H1 (cell line): ENCODE data around the gene THOC5. TPM values are rescaled to one million over a fixed set of nuclear protein-coding genes. Genes with fewer than 3 reads are reported as not detected.

ENCODE experiments used
- CTCF ChIA-PET: fragments of 300-600 bp; sonication (Branson Sonifier 250); formaldehyde crosslinking; loops from one replicate; lab custom pipeline; 2021; ENCODE audit not compliant: partially characterized antibody; lab: Charles Lee
- POLR2A ChIA-PET: fragments of 300-600 bp; sonication (Branson Sonifier 250); formaldehyde crosslinking; loops from one replicate; lab custom pipeline; 2021; ENCODE audit warnings: inconsistent platforms; ENCODE audit not compliant: partially characterized antibody; lab: Charles Lee
- DNase-seq, 2 experiments: peaks; one replicate each; pipeline versions ENCODE4 v3.0.0 to v3.0.0-alpha.2; 2010 to 2022; ENCODE audit warnings: low spot score in 2 of 2, low read depth in 1 of 2, mixed read lengths in 1 of 2
- FAIRE-seq: peaks from 2 replicates; lab custom pipeline; 2011; peaks lifted over from hg19 to GRCh38; lab: Jason Lieb, UNC
- H2AFZ ChIP-seq: 2 replicates; pipeline ENCODE4 v1.8.1; 2012; ENCODE audit warnings: low read length, inconsistent platforms
- H2AK5ac ChIP-seq: 2 replicates; pipeline ENCODE4 v1.6.1; 2013; ENCODE audit warnings: low read depth, low read length
- H2BK120ac ChIP-seq: replicated peaks from 2 replicates; pipeline ENCODE3; 2013; ENCODE audit warnings: low read depth, low read length, inconsistent platforms
- H2BK12ac ChIP-seq: 2 replicates; pipeline ENCODE4 v1.6.1; 2013; ENCODE audit warnings: low read depth, low read length
- H2BK15ac ChIP-seq: 2 replicates; pipeline ENCODE4 v1.6.1; 2013; ENCODE audit warnings: low read length
- H2BK20ac ChIP-seq: 2 replicates; pipeline ENCODE4 v1.6.1; 2013; ENCODE audit warnings: low read length
- H2BK5ac ChIP-seq: 2 replicates; pipeline ENCODE4 v1.6.1; 2013; ENCODE audit warnings: low read depth, low read length
- H3K14ac ChIP-seq: 2 replicates; pipeline ENCODE4 v1.6.1; 2013; ENCODE audit warnings: inconsistent platforms; ENCODE audit not compliant: insufficient read length
- H3K18ac ChIP-seq: 2 replicates; pipeline ENCODE4 v1.6.1; 2013; ENCODE audit warnings: low read length; ENCODE audit errors: extremely low read depth
- H3K23ac ChIP-seq: 2 replicates; pipeline ENCODE4 v1.6.1; 2013; ENCODE audit warnings: inconsistent platforms; ENCODE audit not compliant: insufficient read length
- H3K23me2 ChIP-seq: 2 replicates; pipeline ENCODE4 v1.6.1; 2013; ENCODE audit warnings: low read depth, low read length
- H3K27ac ChIP-seq: 2 replicates; pipeline ENCODE4 v1.6.1; 2011; ENCODE audit warnings: low read depth, low read length, inconsistent platforms
- H3K27me3 ChIP-seq, 4 experiments: replicated peaks in 1 of 4; 1 replicate in 1 of 4; 2 replicates in 3 of 4; pipeline versions ENCODE4 v1.6.1 to v1.8.1; 2011 to 2013; ENCODE audit warnings: low read length in 3 of 4, mild to moderate bottlenecking in 3 of 4, inconsistent platforms in 2 of 4, mixed read lengths in 2 of 4, moderate library complexity in 1 of 4; ENCODE audit not compliant: control insufficient read depth in 3 of 4, insufficient read depth in 3 of 4; ENCODE audit errors: extremely low read depth in 1 of 4
- H3K36me3 ChIP-seq, 4 experiments: 2 replicates each; pipeline versions ENCODE4 v1.6.1 to v1.8.1; 2011 to 2013; ENCODE audit warnings: mild to moderate bottlenecking in 4 of 4, low read length in 3 of 4, moderate library complexity in 2 of 4, control low read depth in 1 of 4, inconsistent platforms in 1 of 4; ENCODE audit not compliant: insufficient read depth in 4 of 4, control insufficient read depth in 2 of 4
- H3K4ac ChIP-seq: replicated peaks from 2 replicates; pipeline ENCODE3; 2013; ENCODE audit warnings: low read length, low read depth, mixed read lengths, inconsistent platforms; ENCODE audit not compliant: insufficient read length
- H3K4me1 ChIP-seq, 4 experiments: replicated peaks in 1 of 4; 1 replicate in 1 of 4; 2 replicates in 3 of 4; pipeline versions ENCODE4 v1.6.1 to v1.8.1; 2011 to 2013; ENCODE audit warnings: low read length in 3 of 4, inconsistent platforms in 2 of 4, mixed read lengths in 1 of 4; ENCODE audit not compliant: insufficient read depth in 4 of 4, control insufficient read depth in 3 of 4
- H3K4me2 ChIP-seq, 2 experiments: 2 replicates each; pipeline versions ENCODE4 v1.6.1 to v1.8.1; 2011 to 2013; ENCODE audit warnings: low read depth in 2 of 2, low read length in 2 of 2, control low read depth in 1 of 2, inconsistent platforms in 1 of 2, mild to moderate bottlenecking in 1 of 2; ENCODE audit not compliant: insufficient read depth in 1 of 2
- H3K4me3 ChIP-seq, 4 experiments: fragments of 200-600, 300-600 bp in 1 of 4; sonication (generic), shearing (Covaris generic), sonication (Bioruptor Twin) in 1 of 4; 2 replicates each; pipeline versions ENCODE4 v1.5.1 to v1.8.1; 2011 to 2016; ENCODE audit warnings: low read length in 4 of 4, low read depth in 3 of 4, control low read depth in 2 of 4, inconsistent platforms in 2 of 4, mild to moderate bottlenecking in 2 of 4, mixed read lengths in 1 of 4, moderate library complexity in 1 of 4; ENCODE audit not compliant: insufficient read depth in 2 of 4; ENCODE audit errors: extremely low read depth in 1 of 4
- H3K56ac ChIP-seq: replicated peaks from 2 replicates; pipeline ENCODE3; 2013; ENCODE audit warnings: low read depth, mild to moderate bottlenecking, mixed read lengths, low read length, inconsistent platforms; ENCODE audit not compliant: insufficient read length
- H3K79me1 ChIP-seq: 2 replicates; pipeline ENCODE4 v1.6.1; 2013; ENCODE audit warnings: low read depth, low read length, control low read depth
- H3K79me2 ChIP-seq, 2 experiments: 2 replicates each; pipeline versions ENCODE4 v1.6.1 to v1.8.1; 2012 to 2013; ENCODE audit warnings: low read length in 2 of 2, mild to moderate bottlenecking in 2 of 2, inconsistent platforms in 1 of 2; ENCODE audit not compliant: insufficient read depth in 2 of 2, control insufficient read depth in 1 of 2
- H3K9ac ChIP-seq, 4 experiments: replicated peaks in 1 of 4; 1 replicate in 1 of 4; 2 replicates in 3 of 4; pipeline versions ENCODE4 v1.6.1 to v1.8.1; 2011 to 2013; ENCODE audit warnings: low read depth in 3 of 4, low read length in 3 of 4, control low read depth in 2 of 4, mild to moderate bottlenecking in 2 of 4, moderate library complexity in 2 of 4, inconsistent platforms in 1 of 4; ENCODE audit errors: extremely low read depth in 1 of 4
- H3K9me3 ChIP-seq, 2 experiments: 2 replicates each; pipeline versions ENCODE4 v1.6.1 to v1.8.1; 2012 to 2013; ENCODE audit warnings: mild to moderate bottlenecking in 2 of 2, moderate library complexity in 2 of 2, control low read depth in 1 of 2, inconsistent platforms in 1 of 2, low read depth in 1 of 2, low read length in 1 of 2, mixed read lengths in 1 of 2; ENCODE audit not compliant: insufficient read depth in 2 of 2
- H4K20me1 ChIP-seq, 2 experiments: replicated peaks in 1 of 2; 2 replicates each; pipeline versions ENCODE3 to v1.8.1; 2011 to 2013; ENCODE audit warnings: inconsistent platforms in 2 of 2, low read length in 2 of 2, mild to moderate bottlenecking in 1 of 2; ENCODE audit not compliant: insufficient read depth in 2 of 2, control insufficient read depth in 1 of 2
- H4K5ac ChIP-seq: 2 replicates; pipeline ENCODE4 v1.6.1; 2013; ENCODE audit warnings: low read length, low read depth, mixed read lengths, inconsistent platforms; ENCODE audit not compliant: insufficient read length
- H4K8ac ChIP-seq: 2 replicates; pipeline ENCODE4 v1.8.0; 2013; ENCODE audit warnings: mild to moderate bottlenecking, moderate library complexity, low read length, inconsistent platforms; ENCODE audit not compliant: insufficient read depth; ENCODE audit errors: extremely low read depth
- H4K91ac ChIP-seq: replicated peaks from 2 replicates; pipeline ENCODE3; 2013; ENCODE audit warnings: low read length, mixed read lengths, inconsistent platforms; ENCODE audit not compliant: insufficient read length
- EP300 ChIP-seq, 2 experiments: IDR thresholded peaks; 1 replicate in 1 of 2; 2 replicates in 1 of 2; pipeline ENCODE4 v1.6.1; 2011 to 2012; ENCODE audit warnings: low read depth in 2 of 2, low read length in 2 of 2, mild to moderate bottlenecking in 2 of 2, borderline replicate concordance in 1 of 2, inconsistent platforms in 1 of 2, moderate library complexity in 1 of 2
- RFX5 ChIP-seq: IDR thresholded peaks from 2 replicates; pipeline ENCODE4 v1.6.1; 2011; ENCODE audit warnings: low read depth, low read length, improper control_type of control experiment, borderline replicate concordance
- TAF7 ChIP-seq: optimal IDR thresholded peaks from 2 replicates; pipeline ENCODE3; 2011; ENCODE audit warnings: low read depth, mild to moderate bottlenecking, inconsistent platforms, low read length, moderate library complexity, borderline replicate concordance
- WGBS, 2 experiments: shearing (Covaris generic) in 1 of 2; methylation state at CpG; one replicate each; pipeline versions ENCODE4 v1.1.6 to v1.1.7; 2013 to 2015; ENCODE audit warnings: low lambda C conversion rate in 2 of 2, mixed read lengths in 2 of 2, inconsistent platforms in 1 of 2, low coverage in 1 of 2, missing lambda C conversion rate in 1 of 2; ENCODE audit not compliant: insufficient replicate concordance in 2 of 2, insufficient coverage in 1 of 2, insufficient read length in 1 of 2; ENCODE audit errors: extremely low coverage in 1 of 2, missing lambda C conversion rate in 1 of 2; 5-methylcytosine and 5-hydroxymethylcytosine counted together
- polyA plus RNA-seq, 7 experiments: library from polyadenylated mRNA; depleted of rRNA in 3 of 7; stranded (reverse) in 5 of 7; unstranded in 2 of 7; fragments of >200 nt in 5 of 7; fragments of 200-250 nt in 2 of 7; gene quantifications; 1 replicate in 5 of 7; 2 replicates in 1 of 7; 4 replicates in 1 of 7; pipeline versions ENCODE4 v1.2.1 to v1.2.3, GENCODE V29; 2011 to 2013; ENCODE audit warnings: missing spikeins in 2 of 7, mixed read lengths in 2 of 7
- total RNA-seq: library from RNA; stranded (reverse); fragmentation: NEBNext Ultra II Directional; extraction: Animal tissue kit (Norgen Biotek cat#: 25700); gene quantifications from 2 replicates; pipeline ENCODE4 v1.2.1, GENCODE V29; 2021

THOC5 gene
- total and polyA plus RNA-seq, 2 of the 8 experiments (the other 6 are each of a cell fraction or from before 2014, with no cell fraction given), result 27.7 to 65.7 TPM

DNA sequence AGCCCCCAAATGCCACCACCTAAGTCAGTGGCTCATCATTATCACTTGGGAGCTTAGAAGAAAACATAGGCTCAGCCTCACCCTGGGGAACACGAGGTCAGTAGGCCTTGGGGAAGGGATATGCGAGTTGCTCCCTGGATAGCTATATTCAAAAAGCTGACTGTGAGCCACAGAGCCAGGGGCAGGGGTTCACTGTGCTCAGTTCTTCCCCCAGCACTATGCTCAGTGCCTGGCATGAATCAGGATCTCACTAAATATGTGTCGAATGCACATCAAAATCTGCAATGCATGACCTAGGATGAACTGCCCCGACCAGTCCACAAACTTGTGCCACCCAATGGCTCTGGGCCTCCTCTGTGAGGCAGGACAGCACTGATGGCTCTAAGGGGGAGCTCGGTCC, 35.1 kb downstream of the THOC5 start:
- H3K79me1 ChIP-seq, result no peaks in the 10 kb centered on the region
- H2BK15ac ChIP-seq, result no peak overlapping the region
- H4K8ac ChIP-seq, result no peak overlapping the region
- peaks cover 23 to 71% (median 47%) of the 10 kb centered on the region in 4 experiments for H3K36me3 ChIP-seq
- H2BK12ac ChIP-seq, result no peak overlapping the region
- no peaks in the 10 kb centered on the region for H3K4me1 ChIP-seq
- no peak overlapping the region for H3K23ac ChIP-seq
- H3K23me2 ChIP-seq, result no peaks in the 10 kb centered on the region
- no peak overlapping the region for H4K5ac ChIP-seq
- H2AK5ac ChIP-seq, result no peak overlapping the region
- H2BK20ac ChIP-seq, result no peak overlapping the region
- no peaks in the 10 kb centered on the region for H3K79me2 ChIP-seq
- H2AFZ ChIP-seq, result no peak overlapping the region
- FAIRE-seq, result no peak
- peaks cover 0 to 8% of the 10 kb centered on the region in 2 experiments for H4K20me1 ChIP-seq
- no peak overlapping the region for H4K91ac ChIP-seq
- no peak overlapping the region for H3K18ac ChIP-seq
- no peaks in the 10 kb centered on the region for H3K27me3 ChIP-seq
- no peak overlapping the region for H3K4me2 ChIP-seq
- no peak overlapping the region for H3K14ac ChIP-seq
- H3K4me3 ChIP-seq, result no peak overlapping the region
- no peaks in the 10 kb centered on the region for H3K9me3 ChIP-seq
- no peak overlapping the region for H3K56ac ChIP-seq
- no peak overlapping the region for H2BK5ac ChIP-seq
- no peak for TF ChIP-seq RFX5
- TF ChIP-seq EP300 (IDR thresholded peaks at IDR 0.05; ENCODE audit: borderline replicate concordance in 1 of 2, low read depth in 2 of 2, low read length in 2 of 2), result no peak
- no peak for TF ChIP-seq TAF7
- 80% methylated on average over 5 of the region's 5 CpGs; no CpG with 5 or more reads in 1 of the 2 experiments for WGBS, 2 experiments
- H3K4ac ChIP-seq, result no peak overlapping the region
- H2BK120ac ChIP-seq, result no peak overlapping the region
- CTCF ChIA-PET, result no interaction called here
- POLR2A ChIA-PET, result interaction anchor here (4.0 kb wide), 1 partner anchor 10 kb away, joined by 13 read pairs; no protein-coding TSS in a partner anchor
- DNase-seq, result no peak
- H3K27ac ChIP-seq, result no peak overlapping the region
- no peak overlapping the region for H3K9ac ChIP-seq
